ENCODE measurements around the gene GPR27.

Gene GPR27

GRCh38 chr3:71801986-71802385 is 48.3 kb downstream of the GPR27 start:
- no peak overlapping the region for H3K27ac ChIP-seq
- TF ChIP-seq CTCF (conservative IDR thresholded peaks at IDR 0.05): no peak

- TF ChIP-seq CTCF (conservative IDR thresholded peaks at IDR 0.05): no peak
- no peak overlapping the region for H3K27ac ChIP-seq
Measured at GRCh38 chr3:71803248-71803647, 49.6 kb downstream of the GPR27 start.

GRCh38 chr3:71805199-71805598 is 51.5 kb downstream of the GPR27 start:
- no peak overlapping the region for H3K27ac ChIP-seq
- no peak for TF ChIP-seq CTCF (conservative IDR thresholded peaks at IDR 0.05)

- no peak for TF ChIP-seq CTCF (conservative IDR thresholded peaks at IDR 0.05)
- no peak overlapping the region for H3K27ac ChIP-seq
Measured at GRCh38 chr3:71805691-71806090, 52.0 kb downstream of the GPR27 start.
